Duodenal mucosa (tissue), 2 donors: ENCODE results near the gene B3GNT2.

Source experiments
- H3K27ac ChIP-seq: one replicate; pipeline ENCODE4 v1.7.0; 2013; ENCODE audit warnings: low read depth, low read length
- H3K27me3 ChIP-seq, 2 donors: one replicate each; pipeline ENCODE4 v1.7.0; 2013; ENCODE audit warnings: low read length in 2 of 2, control low read depth in 1 of 2; ENCODE audit not compliant: insufficient read depth in 2 of 2, control insufficient read depth in 1 of 2
- H3K36me3 ChIP-seq, 2 donors: one replicate each; pipeline ENCODE4 v1.7.0; 2013; ENCODE audit warnings: low read length in 2 of 2, control low read depth in 1 of 2; ENCODE audit not compliant: insufficient read depth in 2 of 2, control insufficient read depth in 1 of 2
- H3K4me1 ChIP-seq, 2 donors: one replicate each; pipeline ENCODE4 v1.7.0; 2013; ENCODE audit warnings: low read length in 2 of 2, control low read depth in 1 of 2; ENCODE audit not compliant: insufficient read depth in 2 of 2, control insufficient read depth in 1 of 2
- H3K4me3 ChIP-seq, 2 donors: one replicate each; pipeline ENCODE4 v1.7.0; 2013; ENCODE audit warnings: low read length in 2 of 2, low read depth in 1 of 2
- H3K9ac ChIP-seq, 2 donors: one replicate each; pipeline ENCODE4 v1.7.0; 2013; ENCODE audit warnings: low read length in 2 of 2, low read depth in 1 of 2
- H3K9me3 ChIP-seq, 2 donors: one replicate each; pipeline ENCODE4 v1.7.0; 2013; ENCODE audit warnings: low read length in 2 of 2, control low read depth in 1 of 2; ENCODE audit not compliant: control insufficient read depth in 1 of 2

B3GNT2 gene

DNA sequence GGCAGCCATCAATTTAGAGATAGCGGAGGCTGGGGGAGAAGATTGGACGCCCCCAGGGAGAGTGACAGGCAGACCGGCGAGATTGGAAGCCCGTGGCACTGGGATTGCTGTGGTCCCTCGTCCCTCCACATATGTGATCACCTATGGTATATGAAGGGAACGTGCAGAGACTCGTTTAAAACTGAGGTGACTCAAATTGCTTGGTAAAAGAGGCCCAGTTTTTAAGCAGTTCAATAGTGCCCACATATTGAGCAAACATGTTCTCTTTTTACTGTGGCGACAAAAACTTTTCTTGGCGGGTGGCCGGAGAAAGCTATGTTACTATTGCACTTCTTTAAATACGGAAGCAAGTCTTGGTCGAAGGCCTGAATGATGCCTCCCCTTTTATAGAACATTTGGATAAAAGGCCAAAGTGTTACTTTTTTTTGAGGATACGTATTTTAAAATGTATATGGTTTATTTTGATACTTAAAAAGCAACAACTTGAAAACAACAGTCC, 9.1 kb downstream of the B3GNT2 start:
- peaks cover 28 to 79% of the 10 kb centered on the region in 2 donors for H3K4me1 ChIP-seq
- no peaks in the 10 kb centered on the region for H3K9me3 ChIP-seq
- H3K36me3 ChIP-seq: no peaks in the 10 kb centered on the region
- no peaks in the 10 kb centered on the region for H3K27me3 ChIP-seq
- H3K4me3 ChIP-seq: no peak overlapping the region
- H3K27ac ChIP-seq: no peak overlapping the region
- no peak overlapping the region for H3K9ac ChIP-seq

DNA sequence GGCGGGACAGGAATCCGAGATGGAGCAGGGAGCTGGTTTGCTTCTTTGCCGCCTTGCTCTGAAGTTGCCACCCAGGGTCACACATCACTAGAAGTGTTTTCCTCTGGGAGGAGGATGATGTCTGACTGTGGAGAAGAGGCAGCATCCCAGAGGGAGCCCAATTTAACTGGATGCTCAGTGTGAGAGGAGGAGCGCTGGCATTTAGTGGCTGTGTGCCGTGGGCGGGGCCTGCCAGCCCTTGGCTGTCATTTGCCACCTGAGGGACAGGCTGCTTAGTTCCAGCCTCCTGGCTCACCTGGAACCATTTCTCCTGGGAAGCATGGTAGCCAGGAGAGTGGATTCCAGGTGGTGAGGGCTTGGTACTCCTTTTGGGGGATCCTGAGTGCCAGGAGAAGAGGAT, 9.6 kb downstream of the B3GNT2 start:
- no peaks in the 10 kb centered on the region for H3K9me3 ChIP-seq
- H3K4me3 ChIP-seq: no peak overlapping the region
- no peaks in the 10 kb centered on the region for H3K27me3 ChIP-seq
- peaks cover 23 to 75% of the 10 kb centered on the region in 2 donors for H3K4me1 ChIP-seq
- no peaks in the 10 kb centered on the region for H3K36me3 ChIP-seq
- H3K27ac ChIP-seq: no peak overlapping the region
- H3K9ac ChIP-seq: no peak overlapping the region

DNA sequence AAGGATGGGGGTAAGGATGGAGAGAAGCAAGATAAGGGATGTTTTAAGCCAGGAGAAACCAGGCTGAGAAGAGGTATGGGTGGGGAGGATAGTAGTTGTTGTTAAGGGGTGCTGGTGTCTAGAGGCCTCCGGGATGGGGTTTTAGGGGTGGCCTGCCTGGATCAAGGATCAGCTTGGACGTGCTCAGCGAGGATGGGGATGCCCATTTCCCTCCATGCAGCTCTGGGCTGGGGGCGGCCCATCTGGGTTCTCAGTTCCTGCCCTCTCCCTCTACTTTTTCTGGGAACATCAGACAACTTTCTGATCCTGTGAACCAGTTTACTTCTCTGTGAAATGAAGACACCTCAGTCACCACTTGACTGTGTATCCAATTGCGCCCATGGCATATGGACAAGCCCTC, 10.1 kb downstream of the B3GNT2 start:
- no peak overlapping the region for H3K27ac ChIP-seq
- peaks cover 21 to 73% of the 10 kb centered on the region in 2 donors for H3K4me1 ChIP-seq
- H3K36me3 ChIP-seq: no peaks in the 10 kb centered on the region

DNA sequence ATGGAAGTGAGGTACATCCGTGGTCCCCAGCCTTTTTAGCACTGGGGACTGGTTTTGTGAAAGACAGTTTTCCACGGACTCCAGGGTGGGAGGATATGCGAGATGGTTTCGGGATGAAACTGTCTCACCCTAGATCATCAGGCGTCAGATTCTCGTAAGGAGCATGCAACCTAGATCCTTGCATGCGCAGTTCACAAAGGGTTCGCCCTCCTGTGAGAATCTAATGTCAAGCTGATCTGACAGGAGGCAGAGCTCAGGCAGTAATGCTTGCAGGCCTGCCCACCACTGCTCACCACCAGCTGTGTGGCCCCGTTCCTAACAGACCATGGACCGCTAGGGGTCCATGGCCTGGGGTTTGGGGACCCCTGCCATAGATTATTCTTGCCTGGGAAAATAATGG, 11.6 kb downstream of the B3GNT2 start:
- Histone ChIP-seq H3K4me1 (peaks cover 10 to 58% of the 10 kb centered on the region in 2 donors), H3K27ac (no peak overlapping the region), H3K36me3 (no peaks in the 10 kb centered on the region), H3K4me3 (no peak overlapping the region), H3K27me3 (no peaks in the 10 kb centered on the region), H3K9ac (no peak overlapping the region), H3K9me3 (no peaks in the 10 kb centered on the region)

More for the DNA sequence above, 10.1 kb downstream of the B3GNT2 start:
- Histone ChIP-seq H3K27me3 (no peaks in the 10 kb centered on the region), H3K9me3 (no peaks in the 10 kb centered on the region), H3K4me3 (no peak overlapping the region), H3K9ac (no peak overlapping the region)

DNA sequence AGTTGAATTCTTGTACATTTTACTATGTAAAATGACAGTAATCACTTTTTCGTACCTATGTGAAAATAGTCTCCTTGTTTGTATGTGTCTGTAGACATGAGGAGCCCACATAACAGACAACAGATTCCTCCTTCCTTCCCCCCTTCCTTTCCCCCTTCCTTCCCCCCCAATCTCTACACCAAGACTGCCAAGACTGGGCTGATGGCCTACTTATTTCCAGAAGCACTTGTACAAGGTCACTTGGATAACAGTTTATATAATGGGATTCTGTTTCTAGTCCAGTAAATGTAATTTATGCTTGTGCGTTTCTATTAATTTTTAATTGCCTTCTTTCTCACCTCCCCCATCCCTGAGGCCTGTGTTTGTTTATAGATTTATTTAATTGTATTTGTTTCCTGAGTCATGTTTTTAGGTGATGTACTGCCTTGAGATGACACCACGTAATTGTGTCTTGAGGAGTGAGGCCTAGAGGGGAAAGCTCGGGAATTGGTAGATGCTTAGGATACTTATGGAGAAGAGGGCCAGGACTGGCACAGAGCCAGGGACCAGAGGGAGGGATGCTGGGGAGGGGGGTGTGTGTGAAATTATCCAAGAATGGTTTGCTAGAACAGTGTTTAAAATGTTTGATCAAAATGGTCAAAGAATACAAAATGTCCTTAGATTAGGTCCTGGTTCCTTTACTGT, 12.3 kb downstream of the B3GNT2 start:
- H3K9ac ChIP-seq: no peak overlapping the region
- H3K27me3 ChIP-seq: no peaks in the 10 kb centered on the region
- H3K9me3 ChIP-seq: no peaks in the 10 kb centered on the region
- H3K36me3 ChIP-seq: no peaks in the 10 kb centered on the region
- peaks cover 4 to 51% of the 10 kb centered on the region in 2 donors for H3K4me1 ChIP-seq
- no peak overlapping the region for H3K4me3 ChIP-seq
- H3K27ac ChIP-seq: no peak overlapping the region

DNA sequence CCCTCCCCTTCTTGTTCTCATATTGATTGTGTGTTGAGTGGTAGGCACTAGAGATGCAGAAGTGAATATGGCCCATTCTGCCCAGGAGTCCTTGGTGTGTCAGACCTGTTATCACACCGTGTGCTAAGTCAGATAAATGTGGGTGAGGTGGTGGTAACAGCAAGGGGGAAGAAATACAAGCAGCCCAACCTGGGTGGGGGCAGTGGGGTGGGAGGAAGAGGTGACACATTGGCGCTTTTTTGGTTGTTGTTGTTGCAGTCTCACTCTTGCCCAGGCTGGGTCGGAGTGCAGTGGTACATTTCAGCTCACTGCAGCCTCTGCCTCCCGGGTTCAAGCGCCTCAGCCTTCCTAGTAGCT, 12.8 kb downstream of the B3GNT2 start:
- H3K36me3 ChIP-seq: no peaks in the 10 kb centered on the region
- no peak overlapping the region for H3K4me3 ChIP-seq
- H3K9ac ChIP-seq: no peak overlapping the region
- no peaks in the 10 kb centered on the region for H3K27me3 ChIP-seq
- no peaks in the 10 kb centered on the region for H3K9me3 ChIP-seq
- no peak overlapping the region for H3K27ac ChIP-seq
- H3K4me1 ChIP-seq: peaks cover 4 to 47% of the 10 kb centered on the region in 2 donors

DNA sequence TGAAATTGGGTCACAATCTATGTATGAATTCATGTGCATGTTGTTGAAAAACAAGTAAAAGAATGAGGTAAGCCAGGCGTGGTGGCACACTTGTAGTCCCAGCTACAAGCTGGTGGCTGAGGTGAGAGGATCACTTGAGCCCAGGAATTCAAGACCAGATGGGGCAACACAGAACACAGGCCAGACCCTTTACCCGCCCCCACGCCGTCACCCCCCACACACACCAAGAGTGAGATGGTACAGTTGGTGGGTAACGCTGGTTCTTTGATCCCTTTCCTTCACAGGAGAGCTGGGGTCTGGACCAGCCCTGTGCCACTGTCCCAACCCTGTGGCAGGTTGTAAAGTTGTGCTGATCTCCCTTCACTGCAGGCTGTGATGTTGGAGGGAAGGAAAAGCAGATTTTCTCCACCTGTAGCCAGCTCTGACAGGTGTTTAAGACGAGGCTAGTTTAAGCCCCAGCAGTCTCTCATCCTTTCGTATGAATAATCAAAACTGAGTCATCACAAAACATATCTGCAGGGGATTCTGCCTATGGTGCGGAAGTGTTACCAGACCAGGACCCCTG, 13.6 kb downstream of the B3GNT2 start:
- Histone ChIP-seq H3K36me3 (peaks cover 0 to 3% of the 10 kb centered on the region in 2 donors), H3K27me3 (no peaks in the 10 kb centered on the region), H3K27ac (no peak overlapping the region), H3K9me3 (no peaks in the 10 kb centered on the region), H3K9ac (no peak overlapping the region), H3K4me3 (no peak overlapping the region), H3K4me1 (peaks cover 7 to 55% of the 10 kb centered on the region in 2 donors)

DNA sequence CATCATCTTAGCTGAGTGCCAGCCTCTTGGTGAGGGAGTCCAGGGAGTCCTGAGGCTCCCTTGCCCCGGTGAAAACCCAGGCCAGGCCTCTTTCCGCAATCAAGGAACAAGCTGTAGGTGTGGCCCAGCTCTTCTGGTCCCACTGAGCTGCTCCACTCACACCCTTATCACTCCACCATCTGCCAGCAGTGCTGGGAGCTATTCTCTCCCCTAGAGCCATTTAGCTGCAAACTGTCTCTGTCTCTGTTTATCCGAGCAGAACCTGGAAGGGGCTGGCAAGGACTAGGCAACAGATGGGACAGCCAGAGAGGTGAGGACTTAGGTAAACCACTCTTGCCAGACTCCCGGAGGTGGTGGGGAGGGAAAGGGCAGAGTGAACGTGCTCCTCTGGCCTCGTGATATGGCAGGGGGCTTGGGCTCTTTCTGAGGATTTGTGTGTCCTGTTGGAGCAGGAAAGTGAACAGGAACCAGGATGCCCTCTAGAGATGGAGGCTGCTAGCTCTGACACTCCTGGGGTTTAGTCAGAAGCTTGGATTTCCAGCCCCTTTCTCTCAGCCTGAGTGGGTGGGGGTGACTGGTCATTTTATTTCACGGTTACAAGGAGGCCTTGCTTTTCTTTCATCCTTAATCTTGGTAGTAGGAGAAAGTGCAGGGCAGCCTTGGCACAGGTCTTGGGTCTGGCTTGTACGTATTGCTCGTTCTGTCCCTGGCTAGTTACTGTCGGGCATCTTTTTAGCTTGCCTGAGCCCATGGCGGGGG, 19.6 kb downstream of the B3GNT2 start:
- Histone ChIP-seq H3K9me3 (no peaks in the 10 kb centered on the region), H3K36me3 (peaks cover 0 to 3% of the 10 kb centered on the region in 2 donors), H3K4me3 (no peak overlapping the region), H3K9ac (no peak overlapping the region), H3K27ac (peak overlapping the region; percentile 30), H3K27me3 (no peaks in the 10 kb centered on the region), H3K4me1 (peaks cover 26 to 53% of the 10 kb centered on the region in 2 donors)

DNA sequence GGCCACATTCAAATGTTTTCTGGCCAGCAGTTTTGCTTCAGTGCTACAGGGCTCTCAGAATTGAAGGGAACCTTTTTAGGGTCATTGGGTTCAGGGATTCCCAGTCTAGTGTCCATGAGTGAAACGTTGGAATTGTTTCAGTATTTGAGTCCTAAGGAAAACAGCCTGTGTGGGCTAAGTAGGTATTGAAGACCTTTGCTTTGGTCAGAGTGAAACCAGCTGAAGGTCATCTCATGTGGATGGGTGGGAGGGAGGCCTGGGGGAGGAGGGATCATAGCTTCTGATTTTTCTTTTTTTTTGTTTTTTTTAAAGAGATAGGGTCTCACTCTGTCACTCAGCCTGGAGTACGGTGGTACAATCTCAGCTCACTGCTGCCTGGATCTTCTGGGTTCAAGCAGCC, 20.2 kb downstream of the B3GNT2 start:
- Histone ChIP-seq H3K9me3 (no peaks in the 10 kb centered on the region), H3K27me3 (no peaks in the 10 kb centered on the region), H3K9ac (no peak overlapping the region), H3K27ac (peak overlapping the region; percentile 30), H3K4me1 (peaks cover 26 to 59% of the 10 kb centered on the region in 2 donors), H3K4me3 (no peak overlapping the region), H3K36me3 (peaks cover 0 to 3% of the 10 kb centered on the region in 2 donors)

DNA sequence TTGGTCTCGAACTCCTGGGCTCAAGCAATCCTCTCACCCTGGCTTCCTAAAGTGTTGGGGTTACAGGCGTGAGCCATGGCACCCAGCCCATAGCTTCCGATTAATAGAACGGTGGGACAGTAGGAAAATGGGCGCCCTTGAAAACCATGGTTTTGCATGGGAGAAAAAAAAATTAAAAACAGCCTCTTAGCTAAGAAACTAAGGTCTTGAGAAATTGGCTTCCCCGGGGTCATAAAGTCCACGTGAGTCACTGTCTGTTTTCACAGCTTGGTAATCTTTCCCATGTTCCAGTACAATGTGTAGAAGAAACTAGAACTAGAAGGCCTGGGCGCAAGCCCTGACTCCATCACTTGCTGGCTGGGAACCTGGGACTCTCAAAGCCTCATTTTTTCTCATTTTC, 20.7 kb downstream of the B3GNT2 start:
- no peak overlapping the region for H3K4me3 ChIP-seq
- peaks cover 0 to 3% of the 10 kb centered on the region in 2 donors for H3K36me3 ChIP-seq
- no peak overlapping the region for H3K27ac ChIP-seq
- peaks cover 26 to 64% of the 10 kb centered on the region in 2 donors for H3K4me1 ChIP-seq
- no peaks in the 10 kb centered on the region for H3K9me3 ChIP-seq
- H3K27me3 ChIP-seq: no peaks in the 10 kb centered on the region
- no peak overlapping the region for H3K9ac ChIP-seq
